Activated CD8-positive, alpha-beta memory T cell treated with anti-CD3 and anti-CD28 coated beads, Interleukin-2, amount 50 U/mL, for 24 hours (primary cell): ENCODE data around the gene APOA1.
A peak's percentile ranks its signal among the peaks of the same experiment; 100 is the strongest.
"Not testable (repeated sequence)": the region's sequence is repeated elsewhere in the genome, so short reads cannot be mapped to it uniquely, and the experiment has no call there.

Source experiments
- DNase-seq: peaks from one replicate; pipeline ENCODE4 v3.0.0-alpha.2; 2020; ENCODE audit errors: extremely low read depth

The APOA1 gene

GRCh38 chr11:116813781-116814471 lies 23.5 kb downstream of the APOA1 start:
- no peak for DNase-seq

- no peak for DNase-seq
Observed at GRCh38 chr11:116813170-116813569, 24.3 kb downstream of the APOA1 start.

GRCh38 chr11:116812109-116812508 lies 25.3 kb downstream of the APOA1 start:
- no peak for DNase-seq

- no peak for DNase-seq
Observed at GRCh38 chr11:116811194-116811593, 26.2 kb downstream of the APOA1 start.

- DNase-seq = no peak
Observed at GRCh38 chr11:116808262-116809175, 28.9 kb downstream of the APOA1 start.

- no peak for DNase-seq
Observed at GRCh38 chr11:116807601-116808261, 29.7 kb downstream of the APOA1 start.

- DNase-seq = no peak
Observed at GRCh38 chr11:116804001-116804400, 33.4 kb downstream of the APOA1 start.

GRCh38 chr11:116801662-116802061 lies 35.8 kb downstream of the APOA1 start:
- not testable (repeated sequence) for DNase-seq

GRCh38 chr11:116800610-116801009 lies 36.8 kb downstream of the APOA1 start:
- no peak for DNase-seq

- DNase-seq = no peak
Observed at GRCh38 chr11:116798368-116798767, 39.1 kb downstream of the APOA1 start.

GRCh38 chr11:116797816-116798215 lies 39.6 kb downstream of the APOA1 start:
- DNase-seq = no peak

GRCh38 chr11:116796548-116796947 lies 40.9 kb downstream of the APOA1 start:
- no peak for DNase-seq

GRCh38 chr11:116794851-116795250 lies 42.6 kb downstream of the APOA1 start:
- DNase-seq = no peak

- DNase-seq = no peak
Observed at GRCh38 chr11:116793772-116794097, 43.7 kb downstream of the APOA1 start.

- DNase-seq = no peak
Observed at GRCh38 chr11:116792869-116793771, 44.3 kb downstream of the APOA1 start.

- no peak for DNase-seq
Observed at GRCh38 chr11:116792144-116792868, 45.1 kb downstream of the APOA1 start.

- DNase-seq = no peak
Observed at GRCh38 chr11:116791813-116792143, 45.6 kb downstream of the APOA1 start, which contains the start of gene APOA5. Gene APOA5 (minus strand): TSS chr11:116791879. CDS start chr11:116791860, 19 bp downstream.

- peak; percentile 38 for DNase-seq
Observed at GRCh38 chr11:116791002-116791812, 46.2 kb downstream of the APOA1 start.

GRCh38 chr11:116790167-116791001 lies 47.0 kb downstream of the APOA1 start:
- no peak for DNase-seq
